ENCODE results near the gene ALOX15. TPM values are rescaled to one million over a fixed set of nuclear protein-coding genes. Genes with fewer than 3 reads are reported as not detected.
"Not testable (repeated sequence)": the region's sequence is repeated elsewhere in the genome, so short reads cannot be mapped to it uniquely, and the experiment has no call there.

ALOX15 gene
- total RNA-seq, 2 donors from 2014 or later, result not detected

DNA sequence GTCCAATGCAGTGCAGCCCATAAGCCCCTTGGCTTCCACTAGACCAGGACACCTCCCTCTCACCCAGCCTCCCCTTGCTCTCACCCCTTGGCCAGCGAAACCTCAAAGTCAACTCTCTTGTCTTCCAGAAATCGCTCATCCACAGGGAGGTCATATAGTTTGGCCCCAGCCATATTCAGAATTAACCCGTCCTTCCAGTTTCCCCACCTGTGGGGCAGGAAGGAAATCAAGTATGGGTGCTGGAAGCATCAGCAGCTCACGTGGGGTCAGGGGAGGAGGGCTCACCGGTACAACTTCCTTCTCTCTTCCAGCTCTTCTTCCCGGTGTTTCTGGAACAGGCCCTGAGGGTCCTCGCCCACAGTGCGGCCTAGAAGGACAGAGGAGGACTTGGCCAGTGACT lies 2.7 kb downstream of the ALOX15 start:
- not testable (repeated sequence) for H3K36me3 Mint-ChIP-seq; H3K9me3 Mint-ChIP-seq; H3K4me1 Mint-ChIP-seq (ENCODE audit: low read depth in 2 of 2); H3K27ac Mint-ChIP-seq; H3K4me3 Mint-ChIP-seq; DNase-seq (ENCODE audit: low spot score)
- peaks cover 57% of the 10 kb centered on the region in 2 donors for H3K27me3 Mint-ChIP-seq
- ATAC-seq, result peak in 1 of 2 donors; percentile 10

DNA sequence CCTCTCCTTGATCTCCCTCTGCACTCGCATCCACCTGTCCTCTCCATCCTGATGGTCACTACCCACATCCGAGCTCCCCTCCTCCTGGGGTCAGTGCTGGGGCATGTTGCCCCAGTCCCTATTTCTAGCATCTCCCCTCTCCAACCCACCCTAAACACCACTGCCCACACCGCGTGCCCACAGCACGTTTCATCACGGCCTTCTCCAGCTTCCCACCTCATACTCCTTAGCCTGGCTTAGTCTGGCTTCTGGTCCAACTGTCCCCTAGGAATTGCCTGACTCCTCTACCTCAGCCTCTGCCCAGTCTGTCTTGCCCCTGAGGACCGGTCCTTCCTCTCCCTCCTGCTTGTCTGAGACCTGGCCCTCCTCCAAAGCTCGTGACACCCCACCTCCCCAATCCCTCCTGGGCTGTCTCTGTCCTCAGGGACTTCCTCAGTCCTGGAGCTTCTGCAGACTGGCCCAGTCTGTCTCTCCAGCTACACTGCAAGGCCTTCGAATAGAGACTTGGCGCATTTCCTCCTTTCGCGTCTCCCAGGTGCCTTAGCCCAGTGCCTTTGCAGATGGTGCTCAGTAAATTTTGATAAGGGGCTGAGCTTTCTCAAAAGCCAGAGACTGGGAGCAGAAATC lies 4.9 kb downstream of the ALOX15 start:
- no peak overlapping the region for H3K27ac Mint-ChIP-seq
- no peaks in the 10 kb centered on the region for H3K36me3 Mint-ChIP-seq
- H3K4me1 Mint-ChIP-seq (ENCODE audit: low read depth in 2 of 2), result peaks cover 0 to 7% of the 10 kb centered on the region in 2 donors
- ATAC-seq (no peak), DNase-seq (ENCODE audit: low spot score) (no peak)
- peaks cover 5% of the 10 kb centered on the region for H3K9me3 Mint-ChIP-seq
- H3K27me3 Mint-ChIP-seq, result peaks cover 43 to 49% of the 10 kb centered on the region in 2 donors
- no peak overlapping the region for H3K4me3 Mint-ChIP-seq

DNA sequence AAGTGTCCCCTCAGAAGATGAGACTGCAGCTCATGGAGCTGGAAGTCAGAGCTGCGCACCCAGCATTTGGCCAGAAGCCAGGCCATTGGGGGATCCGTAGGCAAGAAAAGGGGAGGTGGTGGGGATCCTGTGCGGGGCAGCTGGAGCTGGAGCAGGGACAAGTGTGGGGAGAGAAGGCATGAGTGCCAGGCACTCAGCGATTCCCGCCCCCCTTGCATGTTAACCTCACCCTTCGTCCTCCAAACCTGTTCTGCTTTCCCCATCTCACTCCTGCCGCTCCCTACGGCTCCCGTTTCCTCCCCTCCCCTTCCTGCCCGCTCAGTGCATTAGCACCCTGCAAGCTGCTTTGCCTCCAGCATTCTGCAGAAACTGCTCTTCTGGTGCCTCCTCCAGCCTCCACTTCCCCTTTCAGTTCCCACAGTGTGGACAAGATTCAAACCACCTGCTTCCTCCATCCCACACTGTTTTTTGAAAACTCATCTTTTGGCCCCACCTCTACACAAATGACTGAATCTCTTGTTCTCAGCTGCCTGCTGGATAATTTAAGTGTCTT lies 5.6 kb downstream of the ALOX15 start:
- H3K27me3 Mint-ChIP-seq, result peaks cover 45 to 47% of the 10 kb centered on the region in 2 donors
- H3K9me3 Mint-ChIP-seq, result peaks cover 5% of the 10 kb centered on the region
- H3K36me3 Mint-ChIP-seq, result no peaks in the 10 kb centered on the region
- H3K4me3 Mint-ChIP-seq, result no peak overlapping the region
- DNase-seq (ENCODE audit: low spot score) (no peak), ATAC-seq (no peak)
- peaks cover 0 to 7% of the 10 kb centered on the region in 2 donors for H3K4me1 Mint-ChIP-seq (ENCODE audit: low read depth in 2 of 2)
- H3K27ac Mint-ChIP-seq, result no peak overlapping the region

DNA sequence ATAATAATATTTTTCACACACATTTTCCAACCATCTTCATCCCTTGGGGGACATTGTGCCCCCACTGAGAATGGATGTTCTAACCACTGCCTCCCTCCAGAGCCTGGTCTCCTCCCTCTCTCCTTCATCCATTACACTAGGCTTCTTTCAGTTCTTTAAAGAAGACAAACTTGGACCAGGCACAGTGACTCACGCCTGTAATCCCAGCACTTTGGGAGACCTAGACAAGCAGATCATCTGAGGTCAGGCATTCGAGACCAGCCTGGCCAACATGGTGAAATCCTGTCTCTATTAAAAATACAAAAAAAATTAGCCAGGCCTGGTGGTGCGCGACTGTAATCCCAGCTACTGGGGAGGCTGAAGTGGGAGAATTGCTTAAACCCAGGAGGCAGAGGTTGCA lies 6.5 kb downstream of the ALOX15 start:
- peaks cover 5% of the 10 kb centered on the region for H3K9me3 Mint-ChIP-seq
- ATAC-seq (no peak), DNase-seq (ENCODE audit: low spot score) (no peak)
- peaks cover 0 to 7% of the 10 kb centered on the region in 2 donors for H3K4me1 Mint-ChIP-seq (ENCODE audit: low read depth in 2 of 2)
- no peak overlapping the region for H3K27ac Mint-ChIP-seq
- peaks cover 43 to 49% of the 10 kb centered on the region in 2 donors for H3K27me3 Mint-ChIP-seq
- H3K36me3 Mint-ChIP-seq, result no peaks in the 10 kb centered on the region
- H3K4me3 Mint-ChIP-seq, result no peak overlapping the region

DNA sequence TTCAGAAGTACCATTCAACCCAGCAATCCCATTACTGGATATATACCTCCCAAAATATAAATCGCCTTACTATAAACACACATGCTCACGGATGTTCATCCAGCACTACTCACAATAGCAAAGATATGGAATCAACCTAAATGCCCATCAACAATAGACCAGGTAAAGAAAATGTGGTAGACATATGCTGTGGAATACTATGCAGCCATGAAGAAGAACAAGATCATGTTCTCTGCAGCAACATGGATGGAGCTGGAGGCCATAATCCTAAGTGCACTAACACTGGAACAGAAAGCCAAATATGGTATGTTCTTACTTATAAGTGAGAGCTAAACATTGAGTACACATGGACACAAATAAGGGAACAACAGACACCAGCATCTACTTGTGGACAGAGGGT lies 7.8 kb downstream of the ALOX15 start:
- Mint-ChIP-seq H3K4me1 (ENCODE audit: low read depth in 2 of 2) (peaks cover 0 to 7% of the 10 kb centered on the region in 2 donors), H3K36me3 (no peaks in the 10 kb centered on the region), H3K27me3 (peaks cover 36 to 42% of the 10 kb centered on the region in 2 donors), H3K4me3 (no peak overlapping the region), H3K27ac (no peak overlapping the region), H3K9me3 (peaks cover 5% of the 10 kb centered on the region)
- DNase-seq (ENCODE audit: low spot score), result no peak
- ATAC-seq, result no peak

DNA sequence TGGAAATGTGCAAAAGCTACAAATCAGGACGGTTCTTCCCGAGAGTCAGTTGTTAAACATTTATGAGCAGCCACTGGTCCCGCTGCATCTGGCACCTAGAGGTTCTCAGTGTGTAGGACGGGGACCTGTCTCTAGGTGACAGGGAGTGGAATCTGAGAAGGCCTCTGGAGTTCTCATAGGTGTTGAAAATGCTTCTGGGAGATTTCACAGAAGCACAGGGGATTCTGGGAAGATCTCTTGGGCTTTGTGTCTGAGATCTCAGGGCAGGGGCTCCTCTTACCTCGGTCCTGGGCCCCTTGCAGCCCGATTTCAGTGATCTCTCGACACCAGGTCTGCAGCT lies 8.9 kb downstream of the ALOX15 start:
- no peak overlapping the region for H3K27ac Mint-ChIP-seq
- peaks cover 29 to 38% of the 10 kb centered on the region in 2 donors for H3K27me3 Mint-ChIP-seq
- H3K36me3 Mint-ChIP-seq, result no peaks in the 10 kb centered on the region
- peaks cover 5% of the 10 kb centered on the region for H3K9me3 Mint-ChIP-seq
- H3K4me1 Mint-ChIP-seq (ENCODE audit: low read depth in 2 of 2), result peaks cover 0 to 7% of the 10 kb centered on the region in 2 donors
- no peak for ATAC-seq
- no peak for DNase-seq (ENCODE audit: low spot score)
- no peak overlapping the region for H3K4me3 Mint-ChIP-seq

DNA sequence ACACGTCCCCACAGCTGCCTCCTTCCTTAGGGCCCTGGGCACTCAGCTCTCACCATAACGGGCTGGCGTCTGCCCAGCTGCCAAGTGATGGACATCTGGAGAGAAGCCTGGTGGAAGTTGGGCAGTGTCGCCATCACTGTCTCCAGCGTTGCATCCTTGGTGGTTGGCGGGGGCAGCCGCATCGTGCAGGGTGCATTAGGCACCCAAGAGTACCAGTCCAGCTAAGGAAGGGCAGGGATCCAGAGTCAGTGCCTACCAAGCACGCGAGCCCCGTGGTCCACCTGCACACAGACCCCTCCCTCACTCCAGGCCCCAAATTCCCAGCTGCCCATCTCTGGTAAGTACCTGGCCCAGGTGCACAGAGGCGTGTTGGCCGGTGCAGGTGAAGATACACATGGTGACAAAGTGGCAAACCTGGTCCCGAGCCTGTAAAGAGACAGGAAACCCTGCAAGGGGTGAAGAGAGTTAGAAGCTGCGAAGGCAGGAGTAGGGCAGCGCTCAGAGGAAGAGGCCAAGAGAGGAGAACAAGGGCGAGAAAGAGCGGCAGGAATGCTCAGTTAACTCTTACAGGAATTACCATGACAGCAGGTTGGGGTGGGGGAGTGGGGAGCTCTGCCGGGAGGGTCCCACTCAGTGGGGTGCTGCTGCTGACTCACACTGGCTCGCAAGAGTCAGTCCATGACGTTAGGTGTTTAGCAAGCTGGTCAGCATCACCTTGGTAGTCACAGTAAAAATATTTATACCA lies 9.5 kb downstream of the ALOX15 start:
- H3K27me3 Mint-ChIP-seq, result peaks cover 34 to 42% of the 10 kb centered on the region in 2 donors
- DNase-seq (ENCODE audit: low spot score) (no peak), ATAC-seq (peak in 1 of 2 donors; percentile 32)
- H3K27ac Mint-ChIP-seq, result no peak overlapping the region
- peaks cover 5% of the 10 kb centered on the region for H3K9me3 Mint-ChIP-seq
- H3K4me1 Mint-ChIP-seq (ENCODE audit: low read depth in 2 of 2), result peaks cover 0 to 7% of the 10 kb centered on the region in 2 donors
- H3K36me3 Mint-ChIP-seq, result no peaks in the 10 kb centered on the region
- H3K4me3 Mint-ChIP-seq, result no peak overlapping the region

DNA sequence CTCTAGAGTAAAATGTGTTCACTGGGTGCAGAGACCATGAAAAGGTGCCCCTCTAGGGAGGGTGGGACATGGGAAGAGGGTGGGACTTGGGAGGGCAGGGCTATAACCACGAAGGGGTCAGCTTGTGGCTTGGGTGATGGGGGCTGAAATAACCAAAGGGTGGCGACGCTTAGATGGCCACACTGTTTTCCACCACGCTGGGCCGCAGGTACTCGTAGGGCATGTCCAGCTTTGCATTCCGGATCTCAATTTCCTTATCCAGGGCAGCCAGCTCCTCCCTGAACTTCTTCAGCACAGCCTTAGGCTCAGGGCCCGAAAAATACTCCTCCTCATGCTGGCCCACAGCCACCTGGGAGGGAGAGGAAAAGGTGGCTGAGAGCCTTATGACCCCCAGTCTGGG lies 10.0 kb downstream of the ALOX15 start:
- ATAC-seq (no peak), DNase-seq (ENCODE audit: low spot score) (no peak)
- no peaks in the 10 kb centered on the region for H3K36me3 Mint-ChIP-seq
- peaks cover 5% of the 10 kb centered on the region for H3K9me3 Mint-ChIP-seq
- peaks cover 0 to 7% of the 10 kb centered on the region in 2 donors for H3K4me1 Mint-ChIP-seq (ENCODE audit: low read depth in 2 of 2)
- no peak overlapping the region for H3K27ac Mint-ChIP-seq
- H3K4me3 Mint-ChIP-seq, result no peak overlapping the region
- peaks cover 33 to 42% of the 10 kb centered on the region in 2 donors for H3K27me3 Mint-ChIP-seq

DNA sequence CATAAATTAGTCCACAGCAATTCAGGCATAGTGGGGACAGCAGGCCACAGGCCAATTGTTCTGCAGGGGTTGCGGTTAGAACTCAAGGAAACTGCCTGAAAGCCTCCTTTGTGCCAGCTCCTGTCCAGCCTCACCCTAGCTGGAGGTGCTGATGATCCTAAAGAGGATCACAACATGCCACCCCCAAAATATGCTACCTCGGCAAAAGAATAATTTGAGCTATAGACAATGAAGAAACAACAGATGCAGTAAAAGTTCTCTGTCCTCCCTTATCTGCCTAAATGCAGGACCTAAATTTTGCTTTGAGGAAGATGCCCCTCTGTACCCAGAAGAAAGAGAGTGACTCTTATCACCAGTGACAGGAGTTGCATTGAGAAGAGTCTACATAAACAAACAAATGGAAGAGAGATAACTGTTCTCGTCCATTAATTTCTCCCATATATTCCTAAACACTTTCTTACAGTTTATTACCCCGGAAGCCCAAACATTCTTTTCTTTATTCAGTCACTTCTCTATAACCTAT lies 14.7 kb downstream of the ALOX15 start:
- no peak for ATAC-seq
- Mint-ChIP-seq H3K27ac (no peak overlapping the region), H3K9me3 (no peaks in the 10 kb centered on the region), H3K27me3 (peaks cover 20 to 26% of the 10 kb centered on the region in 2 donors), H3K4me1 (ENCODE audit: low read depth in 2 of 2) (no peaks in the 10 kb centered on the region), H3K36me3 (no peaks in the 10 kb centered on the region), H3K4me3 (no peak overlapping the region)
- DNase-seq (ENCODE audit: low spot score), result no peak

DNA sequence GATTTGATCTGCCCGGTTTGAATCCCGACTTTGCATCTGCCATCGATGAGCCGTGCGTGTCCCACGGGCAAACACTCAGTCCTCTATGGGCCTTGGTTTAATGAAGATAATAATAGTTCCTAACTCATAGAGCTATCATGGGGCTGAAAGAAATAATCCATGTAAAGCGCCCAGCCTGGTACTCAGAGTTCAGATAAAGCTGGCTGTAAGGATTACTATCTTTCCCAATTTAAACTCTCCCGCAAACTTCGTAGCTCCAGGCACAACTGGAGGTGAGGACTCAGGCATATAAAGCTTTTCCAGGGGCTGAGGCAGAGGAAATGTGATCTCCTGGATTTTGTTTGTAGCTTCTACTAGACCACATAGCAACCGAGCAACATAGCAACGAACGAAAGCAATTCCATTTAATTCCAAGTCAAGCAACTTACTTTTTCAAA lies 16.3 kb downstream of the ALOX15 start:
- H3K4me3 Mint-ChIP-seq, result no peak overlapping the region
- no peak overlapping the region for H3K27ac Mint-ChIP-seq
- ATAC-seq, result no peak
- peaks cover 19 to 20% of the 10 kb centered on the region in 2 donors for H3K27me3 Mint-ChIP-seq
- no peaks in the 10 kb centered on the region for H3K9me3 Mint-ChIP-seq
- no peaks in the 10 kb centered on the region for H3K36me3 Mint-ChIP-seq
- no peak for DNase-seq (ENCODE audit: low spot score)
- H3K4me1 Mint-ChIP-seq (ENCODE audit: low read depth in 2 of 2), result no peaks in the 10 kb centered on the region

DNA sequence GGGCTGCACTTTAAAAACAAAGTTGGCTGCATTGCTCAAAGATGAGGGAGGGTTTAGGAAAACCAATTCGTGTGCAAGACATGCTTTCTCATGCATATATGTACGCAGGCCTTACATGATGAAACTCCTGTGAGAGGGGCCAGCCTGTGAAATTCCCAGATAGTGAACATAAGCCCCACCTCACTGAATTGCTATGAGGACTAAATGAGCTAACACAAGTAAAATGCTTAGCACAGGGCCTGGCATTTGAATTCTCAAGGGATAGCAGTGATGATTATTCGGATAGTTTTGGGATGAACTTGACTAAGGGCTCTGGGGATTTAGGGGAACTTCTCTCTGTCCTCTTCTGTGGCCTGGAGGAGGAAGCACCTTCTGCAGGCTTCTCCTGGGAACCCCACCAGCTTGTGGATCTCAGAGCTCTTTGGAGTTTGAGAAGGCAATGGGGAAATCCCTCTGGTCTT lies 17.0 kb downstream of the ALOX15 start:
- DNase-seq (ENCODE audit: low spot score); H3K9me3 Mint-ChIP-seq; H3K36me3 Mint-ChIP-seq; H3K4me1 Mint-ChIP-seq (ENCODE audit: low read depth in 2 of 2); H3K4me3 Mint-ChIP-seq; H3K27ac Mint-ChIP-seq; ATAC-seq: not testable (repeated sequence)
- H3K27me3 Mint-ChIP-seq, result peaks cover 19 to 20% of the 10 kb centered on the region in 2 donors

DNA sequence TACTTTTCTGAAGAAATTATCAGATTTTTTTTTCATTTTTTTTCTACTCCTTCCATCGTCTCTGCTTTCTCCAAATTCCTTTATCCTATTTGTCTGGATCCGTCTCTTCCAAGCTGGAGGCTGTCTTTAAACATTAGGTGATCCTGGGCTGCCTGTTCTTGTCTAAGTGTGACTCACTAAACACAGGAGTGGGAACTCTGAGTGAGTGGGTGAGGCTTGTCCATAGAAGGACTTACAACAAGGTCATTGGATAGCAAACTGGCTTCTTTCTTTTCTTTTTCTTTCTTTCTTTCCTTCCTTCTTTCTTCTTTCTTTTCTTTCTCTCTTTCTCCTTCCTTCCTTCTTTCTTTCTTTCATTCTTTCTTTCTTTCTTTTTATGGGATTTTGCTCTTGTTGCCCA lies 18.2 kb downstream of the ALOX15 start:
- no peaks in the 10 kb centered on the region for H3K36me3 Mint-ChIP-seq
- ATAC-seq (no peak), DNase-seq (ENCODE audit: low spot score) (no peak)
- H3K4me1 Mint-ChIP-seq (ENCODE audit: low read depth in 2 of 2), result no peaks in the 10 kb centered on the region
- H3K4me3 Mint-ChIP-seq, result no peak overlapping the region
- no peaks in the 10 kb centered on the region for H3K9me3 Mint-ChIP-seq
- peaks cover 19 to 20% of the 10 kb centered on the region in 2 donors for H3K27me3 Mint-ChIP-seq
- H3K27ac Mint-ChIP-seq, result no peak overlapping the region

DNA sequence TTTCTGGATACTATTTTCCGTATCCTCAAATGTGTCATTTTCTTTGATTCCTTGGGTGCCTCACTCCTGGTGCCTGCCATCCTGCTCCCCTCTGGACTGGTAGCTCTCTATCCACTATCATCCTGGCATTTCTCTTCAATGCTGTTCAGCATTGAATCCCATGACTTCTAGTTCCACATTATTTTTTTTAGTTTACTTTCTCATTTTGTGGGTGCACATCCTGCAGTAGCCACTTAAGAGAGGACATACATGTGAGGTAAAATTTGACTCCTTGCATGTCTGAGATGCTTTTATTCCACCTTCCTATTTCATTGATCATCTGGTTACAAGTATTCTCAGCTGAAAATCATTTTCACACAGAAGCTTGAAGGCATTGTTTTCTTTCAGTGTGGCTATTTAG lies 19.1 kb downstream of the ALOX15 start:
- ATAC-seq (no peak), DNase-seq (ENCODE audit: low spot score) (no peak)
- Mint-ChIP-seq H3K27me3 (peaks cover 18 to 19% of the 10 kb centered on the region in 2 donors), H3K27ac (no peak overlapping the region), H3K4me3 (no peak overlapping the region), H3K36me3 (no peaks in the 10 kb centered on the region), H3K4me1 (ENCODE audit: low read depth in 2 of 2) (no peaks in the 10 kb centered on the region), H3K9me3 (no peaks in the 10 kb centered on the region)

DNA sequence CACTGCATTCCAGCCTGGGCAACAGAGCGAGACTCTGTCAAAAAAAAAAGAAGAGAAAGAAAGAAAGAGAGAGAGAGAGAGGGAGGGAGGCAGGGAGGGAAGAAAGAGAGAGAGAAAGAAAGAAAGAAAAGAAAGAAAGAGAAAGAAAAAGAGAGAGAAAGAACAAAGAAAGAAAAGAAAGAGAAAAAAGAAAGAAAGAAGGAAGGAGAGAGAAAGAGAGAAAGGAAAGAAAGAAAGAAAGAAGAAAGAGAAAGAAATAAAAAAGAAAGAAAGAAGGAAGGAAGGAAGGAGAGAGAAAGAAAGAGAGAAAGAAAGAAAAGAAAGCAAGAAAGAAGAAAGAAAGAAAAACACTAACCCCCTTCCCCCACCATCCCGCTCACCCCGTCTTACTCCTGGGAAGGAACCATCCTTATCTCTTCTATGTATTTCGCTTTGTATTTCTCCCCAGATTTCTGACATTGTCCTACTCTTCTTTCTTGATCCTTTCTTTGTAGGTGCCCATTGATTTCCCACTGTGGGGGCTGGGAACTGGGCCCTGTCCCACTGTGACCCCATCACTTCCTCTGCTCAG lies 20.9 kb downstream of the ALOX15 start:
- peaks cover 10 to 12% of the 10 kb centered on the region in 2 donors for H3K27me3 Mint-ChIP-seq

More for the DNA sequence above, 20.9 kb downstream of the ALOX15 start:
- no peak for DNase-seq (ENCODE audit: low spot score)
- H3K36me3 Mint-ChIP-seq, result no peaks in the 10 kb centered on the region
- no peak for ATAC-seq
- H3K9me3 Mint-ChIP-seq, result no peaks in the 10 kb centered on the region
- H3K27ac Mint-ChIP-seq, result no peak overlapping the region
- no peak overlapping the region for H3K4me3 Mint-ChIP-seq
- no peaks in the 10 kb centered on the region for H3K4me1 Mint-ChIP-seq (ENCODE audit: low read depth in 2 of 2)

All from natural killer cell treated with Interleukin-12 subunit alpha and Interleukin-12 subunit beta and Interleukin-15 and Interleukin-18, amount 100 ng/mL, for 72 hours (primary cell).